GM12864 (cell line): ENCODE measurements around the gene ATP1A4.

ENCODE experiments used
- DNase-seq: peaks from one replicate; pipeline ENCODE4 v3.0.0-alpha.2; 2011; ENCODE audit warnings: low read depth
- H3K4me3 ChIP-seq: 2 replicates; pipeline ENCODE4 v1.5.1; 2011; ENCODE audit warnings: mild to moderate bottlenecking, low read depth, low read length, control low read depth
- CTCF ChIP-seq: IDR thresholded peaks from 2 replicates; pipeline ENCODE4 v1.5.1; 2011; ENCODE audit warnings: low read depth, mild to moderate bottlenecking, moderate library complexity, low read length, control low read depth, inconsistent platforms; ENCODE audit errors: missing control alignments

ATP1A4 gene

DNA sequence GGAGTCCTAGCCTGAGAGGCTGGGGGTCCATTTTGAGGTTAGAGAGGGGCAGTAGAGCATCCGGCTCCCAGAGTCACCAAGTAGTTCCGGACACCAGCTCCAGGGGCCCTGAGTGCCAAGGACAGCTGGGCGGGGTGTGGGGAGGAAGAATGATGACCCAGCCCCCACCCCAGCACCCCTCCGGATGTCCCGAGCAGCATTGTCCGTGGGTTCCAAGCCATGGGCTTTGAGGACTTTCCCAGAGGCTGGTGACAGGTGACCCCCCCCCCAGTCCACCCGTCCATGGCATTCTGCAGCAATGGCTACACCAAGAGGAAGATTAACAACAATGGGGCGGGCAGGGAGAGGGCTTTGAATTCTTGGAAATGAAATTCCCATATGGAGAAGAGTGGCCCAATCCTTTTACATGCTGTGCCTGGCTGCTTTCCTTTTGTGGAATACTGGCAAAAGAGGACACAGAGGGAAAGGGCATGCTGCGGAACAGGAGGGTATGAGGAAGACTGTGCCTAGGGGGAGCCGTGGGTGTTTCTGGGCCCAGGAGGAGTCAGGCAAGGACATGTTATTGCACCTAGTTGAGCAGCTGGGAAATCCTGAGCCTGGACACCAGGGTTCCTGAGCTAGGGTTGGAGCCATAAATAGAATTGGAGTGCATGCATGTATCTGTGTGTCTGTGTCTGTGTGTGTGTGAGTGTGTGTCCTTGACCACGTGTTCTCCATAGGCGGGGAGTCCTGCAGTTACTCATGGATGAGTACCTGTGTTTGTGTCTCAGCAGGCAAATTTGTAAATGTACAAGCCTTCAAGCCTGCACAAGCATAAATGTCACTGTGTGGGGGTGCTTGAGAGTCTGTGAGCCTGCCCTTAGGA lies 34.9 kb upstream of the ATP1A4 start:
- H3K4me3 ChIP-seq = no peak overlapping the region
- no peak for DNase-seq
- no peak for TF ChIP-seq CTCF

DNA sequence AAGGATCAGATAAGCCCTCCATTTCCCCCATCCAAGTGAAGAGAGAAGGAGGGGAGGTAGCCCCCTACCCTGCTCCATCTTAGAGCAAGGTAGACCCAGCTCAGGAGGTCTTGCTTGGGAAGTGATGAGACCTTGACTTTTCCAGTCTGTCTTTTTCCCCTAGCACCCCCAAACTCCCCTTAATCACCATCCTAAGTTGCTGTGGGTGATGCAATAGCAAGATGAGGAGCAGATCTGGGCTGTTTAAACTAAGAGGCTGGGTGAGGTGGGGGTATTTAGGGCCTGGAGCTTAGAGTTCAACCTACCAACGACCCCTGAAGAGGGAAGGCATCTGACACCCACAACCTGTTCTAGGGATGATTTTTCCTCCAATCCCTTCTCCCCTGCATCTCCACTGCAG lies 34.1 kb upstream of the ATP1A4 start:
- no peak for TF ChIP-seq CTCF
- no peak for DNase-seq
- no peak overlapping the region for H3K4me3 ChIP-seq

DNA sequence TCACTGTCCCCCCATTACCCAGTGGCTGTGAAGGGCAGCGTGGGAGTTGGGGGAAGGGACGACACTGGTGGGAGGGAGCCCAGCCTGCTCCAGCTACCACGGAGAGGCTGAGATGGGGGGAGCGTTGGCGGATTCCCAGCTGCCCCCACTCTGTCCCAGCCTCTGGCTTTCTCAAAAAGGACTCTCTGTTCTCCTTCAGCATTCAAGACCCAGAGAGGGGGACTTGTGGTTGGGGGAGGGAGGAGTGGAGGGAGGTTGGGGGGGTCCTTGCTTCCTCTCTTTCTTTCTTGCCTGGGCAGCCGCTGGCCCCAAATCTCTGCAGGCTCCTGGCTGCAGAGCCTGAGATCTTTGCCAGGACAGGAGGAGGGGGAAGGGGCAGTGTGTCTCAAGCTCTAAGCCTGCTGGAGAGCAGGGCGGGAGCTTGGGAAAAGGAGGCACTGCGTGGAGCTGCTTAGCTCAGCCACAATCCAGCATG lies 33.7 kb upstream of the ATP1A4 start:
- no peak for DNase-seq
- H3K4me3 ChIP-seq = no peak overlapping the region
- TF ChIP-seq CTCF = no peak

DNA sequence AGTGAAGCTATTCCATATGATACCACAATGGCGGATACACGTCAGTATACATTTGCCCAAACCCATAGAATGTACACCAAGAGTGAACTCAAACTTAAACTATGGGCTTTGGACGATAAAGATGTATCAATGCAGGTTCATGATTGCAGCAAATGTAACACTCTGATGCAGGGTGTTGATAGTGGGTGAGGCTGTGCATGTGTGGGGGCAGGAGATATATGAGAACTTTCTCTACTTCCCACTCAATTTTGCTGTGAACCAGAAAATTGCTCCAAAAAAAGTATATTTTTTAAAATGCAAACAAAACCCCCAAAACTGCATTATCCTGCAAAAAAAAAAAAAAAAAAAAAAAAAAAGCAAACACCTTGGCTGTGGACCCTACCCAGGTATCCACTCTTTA lies 32.5 kb upstream of the ATP1A4 start:
- no peak for DNase-seq
- no peak overlapping the region for H3K4me3 ChIP-seq
- no peak for TF ChIP-seq CTCF

DNA sequence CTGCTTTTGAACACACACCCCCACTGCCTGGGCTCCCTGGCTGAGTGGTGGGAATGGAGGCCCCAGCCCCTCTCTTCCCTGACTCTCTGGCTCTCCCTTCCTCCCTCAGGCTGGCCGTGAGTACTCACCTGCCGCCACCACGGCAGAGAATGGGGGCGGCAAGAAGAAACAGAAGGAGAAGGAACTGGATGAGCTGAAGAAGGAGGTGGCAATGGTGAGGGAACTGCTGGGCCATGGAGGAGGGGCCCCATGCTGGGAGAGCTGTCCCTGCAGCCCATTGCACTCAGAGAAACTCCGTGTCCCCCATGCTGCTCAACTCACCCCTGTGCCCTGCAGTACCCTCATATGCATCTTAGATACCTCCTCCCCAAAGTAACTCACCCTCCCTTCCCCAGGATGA lies 30.6 kb upstream of the ATP1A4 start:
- H3K4me3 ChIP-seq = no peak overlapping the region
- DNase-seq = no peak
- no peak for TF ChIP-seq CTCF

DNA sequence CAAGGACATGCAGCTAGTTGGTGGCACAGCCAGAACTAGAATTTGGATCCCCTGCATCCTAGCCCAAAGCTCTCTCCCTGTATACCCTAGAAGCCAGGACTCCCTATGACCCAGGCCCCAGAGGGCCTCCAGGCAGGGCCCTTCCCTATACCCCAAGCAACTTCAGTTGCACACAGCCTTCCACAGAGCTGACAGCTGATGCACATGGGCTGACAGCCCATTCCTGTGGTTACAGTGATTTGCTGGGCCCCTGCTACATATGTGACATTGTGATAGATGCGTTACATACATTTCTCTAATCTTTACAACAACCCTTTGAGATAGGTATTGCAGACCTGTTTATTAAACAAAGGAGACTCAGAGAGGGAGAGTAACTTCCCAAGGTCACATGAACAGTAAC lies 30.0 kb upstream of the ATP1A4 start:
- no peak for DNase-seq
- no peak for TF ChIP-seq CTCF
- H3K4me3 ChIP-seq = no peak overlapping the region
